ENCODE results near the gene MBOAT1. TPM values are rescaled to one million over a fixed set of nuclear protein-coding genes. Genes with fewer than 3 reads are reported as not detected.

The MBOAT1 gene
- polyA plus RNA-seq, 1 donor (not counting 4 experiments of a cell fraction or from before 2014, with no cell fraction given), result 4.9 TPM

DNA sequence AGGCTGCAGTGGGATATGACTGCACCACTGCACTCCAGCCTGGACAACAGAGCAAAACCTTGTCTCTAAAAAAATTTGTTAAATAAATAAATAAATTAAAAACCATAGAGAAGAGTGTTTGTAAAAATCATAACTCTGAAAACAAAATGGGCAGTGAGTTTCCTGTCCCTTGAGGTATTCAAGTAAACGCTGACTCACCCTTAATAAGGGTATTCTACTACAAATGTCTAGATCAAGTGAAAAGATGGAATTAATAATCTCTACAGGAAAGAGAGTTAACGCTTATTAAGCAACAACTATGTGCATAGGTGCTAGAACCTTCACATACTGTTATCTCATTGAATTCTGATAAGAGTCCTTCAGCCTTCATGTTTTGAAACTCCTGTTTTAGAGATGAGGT lies 19.9 kb upstream of the MBOAT1 start:
- no peaks in the 10 kb centered on the region for H3K9me1 ChIP-seq (ENCODE audit: control insufficient read depth, extremely low read depth, insufficient read depth, low read length)
- FAIRE-seq, result no peak
- TF ChIP-seq EZH2 (IDR thresholded peaks at IDR 0.05; ENCODE audit: low read length) (no peak), CTCF (optimal IDR thresholded peaks at IDR 0.05 in 1 of 3, IDR thresholded peaks at IDR 0.05 in 1 of 3, conservative IDR thresholded peaks at IDR 0.05 in 1 of 3; ENCODE audit: extremely low read depth in 1 of 3, insufficient read depth in 2 of 3, low read length in 3 of 3) (no peak)
- no peak for DNase-seq (ENCODE audit: low read depth, low spot score)
- no peaks in the 10 kb centered on the region for H4K20me1 ChIP-seq (ENCODE audit: control insufficient read depth, extremely low read depth, insufficient read depth, low read length)
- H3K4me3 ChIP-seq (ENCODE audit: control insufficient read depth in 2 of 3, extremely low read depth in 1 of 3, insufficient read depth in 2 of 3, low read depth in 1 of 3, low read length in 3 of 3), result no peak overlapping the region
- no peak overlapping the region for H3K9ac ChIP-seq (ENCODE audit: control insufficient read depth, extremely low read depth, insufficient read depth, low read length)
- dilution Hi-C loops (cut with MboI; ENCODE audit: extremely low pct_ligation_motif_present, low sequenced_read_pairs), result no loop called here
- H3K36me3 ChIP-seq (ENCODE audit: control insufficient read depth in 2 of 2, extremely low read depth in 1 of 2, insufficient read depth in 2 of 2, low read length in 2 of 2), result no peaks in the 10 kb centered on the region
- no peak overlapping the region for H2AFZ ChIP-seq (ENCODE audit: control insufficient read depth, low read length)
- H3K27me3 ChIP-seq (ENCODE audit: control insufficient read depth, extremely low read depth, insufficient read depth, low read length), result no peaks in the 10 kb centered on the region
- no peak overlapping the region for H3K4me2 ChIP-seq (ENCODE audit: control insufficient read depth, extremely low read depth, insufficient read depth, low read depth, low read length)
- peaks cover 6% of the 10 kb centered on the region for H3K4me1 ChIP-seq (ENCODE audit: control insufficient read depth, extremely low read depth, insufficient read depth, low read length)
- no peaks in the 10 kb centered on the region for H3K9me3 ChIP-seq (ENCODE audit: control insufficient read depth, low read depth, low read length)
- H3K79me2 ChIP-seq (ENCODE audit: control insufficient read depth, insufficient read depth, low read length), result no peaks in the 10 kb centered on the region
- H3K27ac ChIP-seq (ENCODE audit: control insufficient read depth, insufficient read depth, low read length), result no peak overlapping the region

- Histone ChIP-seq H3K4me1 (ENCODE audit: control insufficient read depth, extremely low read depth, insufficient read depth, low read length) (no peaks in the 10 kb centered on the region), H3K36me3 (ENCODE audit: control insufficient read depth in 2 of 2, extremely low read depth in 1 of 2, insufficient read depth in 2 of 2, low read length in 2 of 2) (no peaks in the 10 kb centered on the region), H3K4me3 (ENCODE audit: control insufficient read depth in 2 of 3, extremely low read depth in 1 of 3, insufficient read depth in 2 of 3, low read depth in 1 of 3, low read length in 3 of 3) (no peak overlapping the region), H3K9ac (ENCODE audit: control insufficient read depth, extremely low read depth, insufficient read depth, low read length) (no peak overlapping the region), H3K4me2 (ENCODE audit: control insufficient read depth, extremely low read depth, insufficient read depth, low read depth, low read length) (no peak overlapping the region), H3K27ac (ENCODE audit: control insufficient read depth, insufficient read depth, low read length) (no peak overlapping the region), H2AFZ (ENCODE audit: control insufficient read depth, low read length) (no peak overlapping the region), H3K79me2 (ENCODE audit: control insufficient read depth, insufficient read depth, low read length) (no peaks in the 10 kb centered on the region), H3K9me1 (ENCODE audit: control insufficient read depth, extremely low read depth, insufficient read depth, low read length) (no peaks in the 10 kb centered on the region), H3K9me3 (ENCODE audit: control insufficient read depth, low read depth, low read length) (no peaks in the 10 kb centered on the region), H4K20me1 (ENCODE audit: control insufficient read depth, extremely low read depth, insufficient read depth, low read length) (no peaks in the 10 kb centered on the region), H3K27me3 (ENCODE audit: control insufficient read depth, extremely low read depth, insufficient read depth, low read length) (no peaks in the 10 kb centered on the region)
- FAIRE-seq (no peak), DNase-seq (ENCODE audit: low read depth, low spot score) (no peak)
- TF ChIP-seq EZH2 (IDR thresholded peaks at IDR 0.05; ENCODE audit: low read length) (no peak), CTCF (optimal IDR thresholded peaks at IDR 0.05 in 1 of 3, IDR thresholded peaks at IDR 0.05 in 1 of 3, conservative IDR thresholded peaks at IDR 0.05 in 1 of 3; ENCODE audit: extremely low read depth in 1 of 3, insufficient read depth in 2 of 3, low read length in 3 of 3) (no peak)
- dilution Hi-C loops (cut with MboI; ENCODE audit: extremely low pct_ligation_motif_present, low sequenced_read_pairs), result no loop called here
Observed at GRCh38 chr6:20230401-20231119, 18.3 kb upstream of the MBOAT1 start.
